GM10847 (cell line): Measurements from ENCODE around the gene GTF2IRD1.

Experiments used
- POLR2A ChIP-seq: IDR thresholded peaks from 2 replicates; pipeline ENCODE4 v1.6.1; 2011; ENCODE audit not compliant: insufficient read length; ENCODE audit errors: extremely low read depth

GTF2IRD1 gene

GRCh38 chr7:74453322-74454011 lies at the start of gene GTF2IRD1:
Gene GTF2IRD1 (plus strand): TSS chr7:74453906. CDS start chr7:74508081, 54,175 bp downstream.
- no peak for TF ChIP-seq POLR2A

DNA sequence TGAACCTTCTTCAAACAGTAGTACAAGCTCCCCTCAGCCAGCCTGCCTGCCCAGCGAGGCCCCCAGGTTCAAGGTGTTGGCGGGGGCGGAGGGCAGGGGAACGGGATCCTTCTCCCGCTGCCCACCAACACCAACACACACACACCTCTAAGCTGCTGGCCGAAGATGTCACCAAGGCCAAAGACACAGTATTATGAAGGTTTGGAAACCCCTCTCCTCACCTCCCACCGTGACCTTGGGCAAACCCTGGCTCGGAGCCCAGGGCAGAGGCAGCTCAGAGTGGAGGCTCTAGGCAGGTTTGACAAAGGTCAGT lies 49.4 kb upstream of the GTF2IRD1 start:
- TF ChIP-seq POLR2A: no peak

- TF ChIP-seq POLR2A: no peak
These were observed 49.0 kb upstream of the GTF2IRD1 start for GRCh38 chr7:74404741-74405140.

DNA sequence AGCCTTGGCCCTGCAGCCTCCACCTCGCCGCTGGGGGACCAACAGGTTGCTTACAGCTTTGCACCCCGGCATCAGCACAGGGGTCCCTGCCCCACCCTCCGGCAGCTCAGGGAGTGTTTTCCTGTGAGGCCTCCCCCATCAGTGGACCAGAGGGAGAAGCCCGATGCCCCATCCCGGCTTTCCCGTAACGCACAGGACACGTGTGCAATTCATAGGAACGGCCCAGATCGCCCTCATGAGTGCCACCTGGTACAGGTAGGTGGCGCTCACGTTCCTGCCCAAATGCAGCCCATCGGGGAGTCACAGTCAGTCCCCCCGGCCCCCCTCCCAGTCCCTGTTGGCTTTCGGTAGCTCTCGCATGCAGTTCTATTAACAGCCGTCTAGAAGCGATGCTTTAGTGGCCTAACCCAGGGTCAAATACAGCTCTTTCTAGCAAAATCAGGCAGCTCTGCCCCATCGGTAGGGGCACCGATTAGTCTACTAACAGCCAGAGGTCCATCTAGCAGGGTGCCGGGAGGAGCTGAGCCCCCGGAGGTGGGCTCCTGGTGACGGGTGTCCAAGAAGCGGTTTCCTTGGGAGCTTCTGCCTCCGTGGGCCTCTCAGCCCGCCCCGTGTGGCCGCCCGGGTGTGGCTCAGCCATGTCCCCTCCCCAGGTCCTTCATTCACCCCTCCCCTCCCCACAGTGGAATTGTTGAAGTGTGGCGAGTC lies 48.4 kb upstream of the GTF2IRD1 start:
- no peak for TF ChIP-seq POLR2A

GRCh38 chr7:74405899-74406512 lies 47.7 kb upstream of the GTF2IRD1 start:
- TF ChIP-seq POLR2A: no peak

DNA sequence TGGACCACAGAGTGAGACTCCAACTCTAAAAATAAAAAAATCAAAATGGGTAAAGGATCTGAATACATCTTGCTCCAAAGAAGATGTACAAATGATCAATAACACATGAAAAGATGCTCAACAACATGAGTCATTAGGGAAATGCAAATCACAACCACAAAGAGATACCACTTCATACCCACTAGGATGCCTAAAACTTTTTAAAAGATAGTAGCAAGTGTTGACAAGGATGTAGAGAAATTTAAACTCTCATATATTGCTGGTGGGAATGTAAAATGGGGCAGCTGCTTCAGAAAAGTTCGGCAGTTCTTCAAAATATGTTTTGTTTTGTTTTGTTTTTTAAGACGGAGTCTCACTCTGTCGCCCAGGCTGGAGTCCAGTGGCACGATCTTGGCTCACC lies 45.7 kb upstream of the GTF2IRD1 start:
- TF ChIP-seq POLR2A: no peak

DNA sequence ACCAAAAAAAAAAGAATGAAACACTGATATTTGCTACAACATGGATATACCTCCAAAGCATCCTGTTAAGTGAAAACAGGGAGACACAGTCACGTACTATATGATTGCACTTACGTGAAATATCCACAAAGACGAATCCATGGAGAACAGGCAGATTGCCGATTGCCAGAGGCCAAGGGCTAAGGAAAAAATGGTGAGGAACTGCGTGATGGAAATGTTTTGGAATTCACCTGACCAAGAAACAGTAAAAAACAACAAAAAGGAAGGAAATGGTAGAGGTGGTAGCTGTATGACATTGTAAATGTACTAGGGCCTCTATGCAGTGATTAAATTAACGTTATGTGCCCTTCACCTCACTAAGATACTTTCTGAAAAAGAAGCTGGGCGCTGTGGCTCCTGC lies 44.1 kb upstream of the GTF2IRD1 start:
- TF ChIP-seq POLR2A: no peak

DNA sequence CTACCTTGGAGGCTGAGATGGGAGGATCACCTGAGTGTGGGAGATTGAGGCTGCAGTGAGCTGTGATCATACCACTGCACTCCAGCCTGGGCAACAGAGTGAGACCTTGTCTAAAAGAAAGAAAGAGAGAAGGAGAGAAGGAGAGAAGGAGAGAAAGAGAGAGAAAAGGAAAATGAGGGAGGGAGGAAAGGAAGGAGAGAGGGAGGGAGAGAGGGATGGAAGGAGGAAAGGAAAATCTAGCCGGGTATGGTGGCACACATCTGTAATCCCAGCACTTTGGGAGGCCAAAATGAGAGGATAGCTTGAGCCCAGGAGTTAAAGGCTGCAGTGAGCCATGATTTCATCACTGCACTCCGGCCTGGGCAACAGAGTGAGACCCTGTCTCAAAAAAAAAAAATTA lies 42.9 kb upstream of the GTF2IRD1 start:
- no peak for TF ChIP-seq POLR2A

DNA sequence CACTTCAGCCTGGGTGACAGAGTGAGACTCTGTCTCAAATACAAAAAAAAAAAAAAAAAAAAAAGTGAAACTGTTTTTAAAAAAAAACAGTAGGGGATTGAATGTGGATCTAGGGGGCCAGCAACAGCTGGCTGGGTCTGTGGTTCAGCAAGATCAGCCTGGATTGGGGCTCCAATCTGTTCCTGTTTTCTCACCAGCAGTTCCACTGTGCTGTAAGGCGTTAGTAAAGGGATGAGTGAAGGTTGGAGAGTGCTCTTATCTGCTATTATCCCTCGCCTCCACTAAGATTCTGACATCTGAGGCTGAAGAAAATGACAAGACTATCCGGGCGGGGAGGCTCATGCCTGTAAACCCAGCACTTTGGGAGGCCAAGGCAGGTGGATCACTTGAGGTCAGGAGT lies 41.6 kb upstream of the GTF2IRD1 start:
- TF ChIP-seq POLR2A: no peak

GRCh38 chr7:74412603-74413002 lies 41.1 kb upstream of the GTF2IRD1 start:
- TF ChIP-seq POLR2A: no peak

- no peak for TF ChIP-seq POLR2A
These were observed 36.2 kb upstream of the GTF2IRD1 start for GRCh38 chr7:74417419-74417971.

DNA sequence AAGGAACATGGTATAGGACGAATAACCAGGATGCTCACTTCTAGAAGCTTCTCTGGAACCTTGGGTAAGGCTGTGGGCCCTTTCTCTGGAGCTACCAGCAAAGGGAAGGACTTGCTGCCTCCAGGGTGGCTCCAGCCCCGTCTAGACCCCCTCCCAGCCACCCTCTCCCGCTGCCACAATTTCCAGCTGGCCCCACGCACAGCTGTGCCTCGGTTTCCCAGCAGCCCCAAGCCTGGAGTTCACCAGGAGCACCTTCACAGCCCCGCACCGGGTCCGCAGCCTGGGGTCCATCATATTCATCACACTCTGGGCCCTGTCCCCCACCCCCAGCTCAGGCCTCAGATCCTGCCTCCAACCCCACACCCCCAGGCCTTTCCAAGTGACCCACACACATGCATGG lies 35.6 kb upstream of the GTF2IRD1 start:
- TF ChIP-seq POLR2A: no peak

DNA sequence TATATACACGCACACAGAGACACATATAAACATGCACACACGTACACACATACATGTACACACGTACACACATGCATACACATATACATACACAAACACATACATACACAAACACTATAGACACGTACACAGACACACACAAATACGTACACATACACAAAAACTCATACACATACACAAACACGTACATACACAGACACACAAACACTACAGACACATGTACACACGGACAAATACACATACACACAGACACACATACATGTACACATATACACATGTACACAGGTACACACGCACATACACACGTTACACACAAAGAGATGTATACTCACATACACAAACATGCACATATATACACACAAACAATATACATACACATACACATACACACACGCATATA lies 35.2 kb upstream of the GTF2IRD1 start:
- no peak for TF ChIP-seq POLR2A

DNA sequence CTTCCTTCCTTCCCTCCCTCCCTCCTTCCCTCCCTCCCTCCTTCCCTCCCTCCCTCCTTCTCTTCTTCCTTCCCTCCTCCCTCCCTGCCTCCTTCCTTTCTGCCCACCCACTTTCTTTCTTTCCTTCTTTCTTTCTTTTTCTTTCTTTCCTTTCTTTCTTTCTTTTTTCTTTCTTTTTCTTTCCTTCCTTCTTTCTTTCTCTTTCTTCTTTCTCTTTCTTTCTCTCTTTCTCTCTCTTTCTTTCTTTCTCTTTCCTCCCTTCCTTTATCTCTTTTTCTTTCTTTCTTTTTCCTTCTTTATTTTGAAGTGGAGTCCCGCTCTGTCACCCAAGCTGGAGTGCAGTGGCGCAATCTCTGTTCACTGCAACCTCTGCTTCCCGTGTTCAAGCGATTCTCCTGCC lies 33.7 kb upstream of the GTF2IRD1 start:
- no peak for TF ChIP-seq POLR2A

GRCh38 chr7:74424291-74424880 lies 29.3 kb upstream of the GTF2IRD1 start:
- TF ChIP-seq POLR2A: no peak

DNA sequence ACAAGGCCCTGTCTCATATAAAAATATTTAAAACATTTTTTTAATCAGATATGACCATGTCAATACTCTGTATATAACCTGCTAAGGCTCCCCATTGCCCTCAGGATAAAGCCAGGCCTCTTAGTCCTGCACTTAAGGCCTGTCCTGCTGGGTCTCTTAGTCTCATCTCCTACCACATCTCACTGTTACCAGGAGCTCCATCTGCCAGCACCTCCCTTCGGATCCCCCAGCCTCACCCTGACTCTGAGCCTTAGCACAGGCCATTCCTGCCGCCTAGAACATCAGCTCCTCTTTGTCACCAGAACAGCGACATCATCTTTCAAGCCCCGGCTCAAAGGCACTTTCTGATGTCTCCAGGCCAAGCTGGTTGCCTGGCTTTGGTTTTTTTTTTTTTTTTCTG lies 25.7 kb upstream of the GTF2IRD1 start:
- no peak for TF ChIP-seq POLR2A

GRCh38 chr7:74429153-74429747 lies 24.5 kb upstream of the GTF2IRD1 start:
- no peak for TF ChIP-seq POLR2A
